HG03064 (cell line): ENCODE measurements around the gene POLR1H.
"Not testable (repeated sequence)": the region's sequence is repeated elsewhere in the genome, so short reads cannot be mapped to it uniquely, and the experiment has no call there.

Experiments
- ATAC-seq: cut with Tn5 transposase; IDR thresholded peaks from one replicate; pipeline ENCODE4 v1.9.1; 2021; ENCODE audit warnings: low read depth; ENCODE audit not compliant: unreplicated experiment

POLR1H gene

GRCh38 chr6:30061092-30061857, at the start of gene POLR1H:
TSS of gene POLR1H (plus strand) at chr6:30061265. CDS start at chr6:30061525, 260 bp downstream.
- peak; percentile 68 for ATAC-seq

DNA sequence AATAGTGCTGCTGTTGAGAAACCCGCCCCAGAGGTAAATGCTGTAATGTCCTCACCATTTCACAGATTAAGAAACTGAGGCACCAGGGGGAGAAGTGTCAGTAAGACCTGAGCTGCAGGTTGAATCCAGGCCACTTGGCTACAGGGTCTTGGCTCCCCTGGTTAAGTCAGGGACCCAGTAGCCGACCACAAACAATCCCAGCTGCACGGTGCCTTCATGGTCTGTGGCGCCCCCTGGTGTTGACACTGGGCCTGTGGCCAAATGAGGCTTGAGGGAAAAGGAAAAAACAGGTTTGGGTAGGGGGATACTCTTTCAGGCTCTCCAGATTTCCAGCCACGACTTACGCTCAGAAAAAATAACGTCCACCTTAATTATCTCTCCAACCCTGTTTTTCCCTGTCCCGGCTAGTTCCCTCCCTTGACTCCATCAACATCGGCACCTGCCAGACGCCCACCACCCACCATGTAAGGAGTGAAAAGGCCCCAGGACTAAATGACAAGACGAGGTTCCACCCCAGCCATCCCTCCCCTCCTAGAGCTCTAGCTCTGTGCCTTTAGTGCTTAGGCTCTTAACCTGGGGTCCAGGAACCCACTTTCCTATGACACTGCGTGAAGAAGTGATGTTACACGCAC, 47.7 kb upstream of the POLR1H start:
- ATAC-seq, result no peak

DNA sequence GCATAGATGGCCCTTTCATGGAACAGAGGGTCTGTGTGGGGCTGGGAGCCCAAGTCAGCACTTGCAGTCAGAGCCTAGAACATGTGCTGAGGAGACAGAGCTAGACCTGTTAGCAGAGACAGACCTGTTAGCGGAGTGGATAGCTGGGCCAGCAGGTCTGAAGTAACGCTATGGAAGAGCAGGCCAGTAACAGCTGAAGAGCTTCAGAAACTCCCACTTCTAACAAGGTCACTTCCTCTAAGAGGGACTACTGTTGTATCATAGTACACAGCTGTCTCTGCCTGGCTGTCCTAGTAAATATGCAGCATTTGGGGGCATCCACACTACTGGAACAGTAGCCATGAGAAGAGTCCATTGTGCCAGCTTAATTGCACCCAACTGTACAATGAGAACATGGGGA, 41.2 kb upstream of the POLR1H start:
- no peak for ATAC-seq

DNA sequence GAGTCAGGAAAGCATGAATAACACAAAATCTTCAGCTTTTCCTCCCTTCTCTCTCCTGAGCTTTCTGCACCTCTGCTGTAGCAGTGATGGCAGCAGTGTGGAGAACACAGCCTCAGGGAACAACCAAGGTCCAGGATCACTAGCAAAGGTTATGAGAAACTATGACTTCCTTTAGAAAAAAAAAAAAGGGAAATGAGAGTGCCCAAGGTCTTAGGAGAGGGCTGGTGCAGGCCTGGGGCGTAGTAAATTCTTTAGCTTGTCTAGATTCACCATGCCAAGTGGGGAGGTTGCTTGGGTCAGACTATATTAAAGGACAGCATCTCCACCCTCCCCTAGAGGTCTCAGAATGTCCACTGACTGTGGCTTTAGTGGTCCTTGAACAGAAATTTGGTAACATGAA, 40.4 kb upstream of the POLR1H start:
- ATAC-seq, result no peak

DNA sequence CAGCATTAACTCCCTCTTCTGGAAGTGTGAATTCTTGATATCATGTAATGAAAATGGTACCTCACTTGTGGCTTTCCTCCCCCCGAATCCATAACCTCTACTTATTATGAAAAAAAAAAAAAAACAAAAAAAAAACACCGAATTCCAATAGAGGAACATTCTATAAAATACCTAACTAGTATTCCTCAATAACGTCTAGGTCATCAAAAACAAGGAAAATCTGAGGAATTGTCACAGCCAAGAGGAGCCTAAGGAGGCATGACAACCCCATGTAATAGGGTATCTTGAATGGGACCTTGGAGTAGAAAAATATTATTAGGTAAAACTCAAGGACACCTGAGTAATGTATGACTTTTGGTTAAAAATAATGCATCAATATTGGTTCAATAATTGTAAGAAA, 38.9 kb upstream of the POLR1H start:
- ATAC-seq, result no peak

GRCh38 chr6:30022712-30023111, 38.4 kb upstream of the POLR1H start:
- ATAC-seq, result not testable (repeated sequence)

DNA sequence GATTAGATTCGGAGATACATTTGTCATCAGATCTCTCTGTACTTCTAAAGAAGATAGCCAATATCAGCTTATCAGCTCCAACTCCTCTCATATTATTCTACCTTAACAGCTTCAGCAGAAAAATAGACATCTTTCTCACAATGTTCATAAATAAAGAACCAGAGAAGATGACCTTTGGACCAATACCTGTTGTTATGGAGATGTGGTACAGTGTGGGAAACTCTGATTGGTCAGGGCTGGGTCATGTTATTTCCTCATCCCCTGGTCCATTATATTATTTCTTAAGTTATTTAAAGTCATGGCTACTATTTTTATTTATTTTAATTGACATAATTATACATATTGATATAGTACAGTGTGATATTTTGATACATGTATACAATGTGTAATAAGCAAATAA, 35.9 kb upstream of the POLR1H start:
- no peak for ATAC-seq

- ATAC-seq, result no peak
These were observed 31.5 kb upstream of the POLR1H start for GRCh38 chr6:30029588-30029987.

DNA sequence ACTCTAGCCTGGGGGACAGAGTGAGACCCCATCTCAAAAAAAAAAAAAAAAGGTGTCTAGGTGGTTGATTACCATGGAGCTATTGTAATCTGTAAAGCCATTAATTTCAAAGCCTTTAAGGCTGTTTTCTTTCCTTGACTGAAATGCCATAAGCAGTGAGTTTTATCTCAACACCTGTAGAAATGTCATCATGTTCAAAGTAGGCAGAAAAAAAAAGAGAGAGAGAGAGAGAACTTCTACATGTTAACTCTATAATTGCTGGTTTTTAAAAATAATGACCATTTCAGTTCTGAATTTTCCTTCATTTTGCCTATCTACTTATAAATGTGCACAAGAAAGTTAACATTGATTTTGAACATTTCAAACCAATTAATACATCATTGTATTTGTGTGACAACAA, 29.7 kb upstream of the POLR1H start:
- no peak for ATAC-seq

- ATAC-seq, result not testable (repeated sequence)
These were observed 27.6 kb upstream of the POLR1H start for GRCh38 chr6:30033440-30033839.

- no peak for ATAC-seq
These were observed 25.3 kb upstream of the POLR1H start for GRCh38 chr6:30035784-30036183.

DNA sequence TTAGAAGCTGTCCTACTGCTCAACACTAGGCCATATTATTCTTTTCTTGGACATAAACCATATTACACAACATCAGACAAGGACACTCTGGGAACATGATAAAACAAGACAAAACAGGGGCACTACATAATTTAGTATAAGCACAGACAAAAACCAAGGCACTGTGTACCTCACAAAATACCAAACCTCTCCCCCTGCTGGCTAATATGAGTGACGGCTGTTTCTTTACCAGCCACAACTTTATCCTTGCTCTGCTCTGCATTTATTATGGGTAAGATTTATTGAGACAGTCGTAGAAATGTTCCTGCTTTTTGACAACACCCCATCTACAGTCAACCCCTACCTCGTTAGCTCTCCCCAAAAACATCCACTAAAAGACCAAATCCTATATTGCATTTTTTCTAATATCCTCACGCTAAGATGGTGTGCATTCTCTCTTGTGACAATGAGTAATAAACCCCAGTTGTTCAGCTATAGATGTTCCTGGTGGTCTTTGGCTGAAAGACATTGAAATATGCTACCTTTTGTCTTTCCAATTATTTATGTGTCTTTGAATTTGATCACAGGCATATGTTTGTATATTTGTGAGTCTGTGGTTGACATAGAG, 23.8 kb upstream of the POLR1H start:
- ATAC-seq, result no peak

- no peak for ATAC-seq
These were observed 19.8 kb upstream of the POLR1H start for GRCh38 chr6:30041221-30041620.

DNA sequence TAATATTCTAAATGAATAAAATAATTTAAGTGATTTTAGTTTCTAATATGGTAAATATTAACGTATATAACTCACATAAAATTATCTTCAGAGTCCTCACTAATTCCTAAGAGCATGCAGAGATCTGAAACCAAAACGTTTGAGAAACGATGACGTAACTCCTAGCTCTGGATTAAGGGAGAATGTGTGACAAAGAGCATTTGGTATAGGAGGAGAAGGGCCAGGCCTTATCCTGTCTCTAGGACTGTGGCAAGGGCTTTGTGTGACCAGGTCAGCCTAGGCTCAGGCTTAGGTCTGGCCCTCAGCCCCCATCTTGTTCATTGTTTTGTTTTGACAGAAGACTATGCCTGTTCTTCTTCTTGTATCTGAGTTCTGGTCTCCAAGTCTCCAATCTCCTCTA, 19.2 kb upstream of the POLR1H start:
- ATAC-seq, result no peak

GRCh38 chr6:30042476-30042875, 18.6 kb upstream of the POLR1H start:
- no peak for ATAC-seq

DNA sequence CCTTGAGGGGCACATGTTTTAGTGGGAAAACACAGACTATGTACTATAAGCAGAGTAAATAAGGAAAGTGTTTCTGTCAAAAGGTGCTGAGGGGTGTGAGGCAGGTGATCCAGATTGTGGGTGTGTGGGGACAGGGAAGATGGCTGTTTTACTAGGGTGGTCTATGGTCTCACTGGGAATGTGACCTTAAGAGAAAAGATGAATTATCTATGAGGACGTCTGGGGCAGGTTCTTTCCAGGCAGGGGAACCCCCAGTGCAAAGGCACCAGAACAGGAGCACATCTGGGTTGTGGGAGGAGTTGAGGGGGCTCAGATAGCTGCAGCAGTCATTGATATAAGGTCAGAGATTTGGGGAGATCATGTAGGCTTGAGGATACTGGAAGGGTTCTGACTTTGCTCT, 18.2 kb upstream of the POLR1H start:
- ATAC-seq, result no peak

GRCh38 chr6:30043744-30044143, 17.3 kb upstream of the POLR1H start:
- ATAC-seq, result no peak

- no peak for ATAC-seq
These were observed 16.4 kb upstream of the POLR1H start for GRCh38 chr6:30044630-30045029.

- ATAC-seq, result no peak
These were observed 13.8 kb upstream of the POLR1H start for GRCh38 chr6:30047220-30047619.

- no peak for ATAC-seq
These were observed 7.4 kb upstream of the POLR1H start for GRCh38 chr6:30053682-30054081.

- no peak for ATAC-seq
These were observed 5.6 kb upstream of the POLR1H start for GRCh38 chr6:30055513-30055912.

DNA sequence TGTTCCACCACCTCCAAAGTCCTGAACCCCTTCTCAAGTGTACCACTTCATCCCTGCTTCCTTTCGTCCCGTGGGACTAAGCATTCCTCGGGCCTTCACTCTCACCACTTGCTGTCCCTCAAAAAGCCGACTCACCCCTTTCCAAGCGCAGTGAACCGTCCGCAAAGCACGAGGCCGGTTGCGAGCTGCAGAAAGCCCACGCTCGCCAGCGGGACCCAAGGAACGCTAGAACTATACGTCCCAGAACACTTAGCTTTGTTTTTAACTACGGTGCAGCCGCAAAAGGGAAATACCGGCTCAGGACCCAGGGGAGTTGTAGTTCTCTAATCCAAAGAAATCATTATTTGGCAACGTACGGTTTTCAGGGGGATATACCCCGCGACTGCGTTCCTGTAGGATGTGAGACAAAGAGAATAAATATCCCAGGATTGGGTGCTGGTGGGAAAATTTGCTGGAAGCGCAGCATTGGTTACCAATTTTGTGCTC, 416 bp upstream of the POLR1H start:
- no peak for ATAC-seq
